Fibroblast of skin of abdomen (primary cell): Measurements from ENCODE around the gene PIGL.

Experiments
- DNase-seq: peaks from one replicate; pipeline ENCODE4 v3.0.0-alpha.2; 2013

The PIGL gene

DNA sequence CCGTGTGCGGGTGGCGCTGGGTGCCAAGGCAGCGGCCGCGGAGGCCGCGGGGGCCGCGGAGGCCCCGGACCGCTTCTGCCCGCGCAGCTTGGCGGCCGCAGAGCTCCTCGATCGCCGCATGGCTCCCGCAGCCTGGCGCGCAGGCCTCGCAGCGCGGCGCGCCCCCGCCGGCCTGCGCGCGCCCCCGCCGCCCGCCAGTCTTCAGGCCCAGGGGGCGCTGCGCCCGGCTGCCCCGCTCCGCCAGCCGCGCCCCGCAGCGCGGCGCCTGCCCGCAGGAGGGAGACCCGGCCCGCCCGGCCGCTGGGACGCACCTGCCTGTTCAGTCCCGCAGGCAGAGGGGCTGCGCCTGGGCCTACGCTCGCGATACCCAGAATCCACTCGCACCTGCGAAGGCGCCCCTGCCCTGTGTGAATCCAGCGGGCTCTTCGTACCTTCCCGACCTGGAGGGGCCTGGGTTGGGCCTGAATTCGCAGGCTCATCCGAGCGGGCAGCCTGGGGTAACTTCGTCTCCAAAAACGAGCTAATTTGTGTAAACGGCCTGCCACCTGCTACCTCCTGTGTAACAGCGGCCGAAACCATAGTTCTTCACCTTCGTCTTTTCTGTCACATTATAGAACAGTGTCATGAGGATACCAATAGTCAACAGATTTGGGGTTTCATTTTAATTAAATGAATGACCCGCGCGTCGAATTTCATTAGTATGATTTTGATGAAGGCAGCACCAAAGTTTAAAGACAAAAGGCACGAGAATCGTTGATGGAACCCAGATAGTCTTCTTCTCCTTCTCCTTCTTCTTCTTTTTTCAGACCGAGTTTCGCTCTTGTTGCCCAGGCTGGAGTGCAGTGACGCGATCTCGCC, 136.5 kb downstream of the PIGL start, which contains the start of gene CENPV:
Gene CENPV, minus strand, starts transcription at position 153 of the 858 bp plus-strand sequence. Its CDS starts 33 bp downstream, at position 120.
- peak; percentile 50 for DNase-seq

- DNase-seq: no peak
Observed at GRCh38 chr17:16354585-16354984, 137.6 kb downstream of the PIGL start.

GRCh38 chr17:16358394-16358793, 141.4 kb downstream of the PIGL start:
- DNase-seq: no peak

- DNase-seq: no peak
Observed at GRCh38 chr17:16361874-16362273, 144.9 kb downstream of the PIGL start.

GRCh38 chr17:16363749-16364536, 146.9 kb downstream of the PIGL start:
- DNase-seq: peak; percentile 63

- no peak for DNase-seq
Observed at GRCh38 chr17:16364625-16365024, 147.6 kb downstream of the PIGL start.

- peak; percentile 78 for DNase-seq
Observed at GRCh38 chr17:16371742-16372141, 154.7 kb downstream of the PIGL start.

DNA sequence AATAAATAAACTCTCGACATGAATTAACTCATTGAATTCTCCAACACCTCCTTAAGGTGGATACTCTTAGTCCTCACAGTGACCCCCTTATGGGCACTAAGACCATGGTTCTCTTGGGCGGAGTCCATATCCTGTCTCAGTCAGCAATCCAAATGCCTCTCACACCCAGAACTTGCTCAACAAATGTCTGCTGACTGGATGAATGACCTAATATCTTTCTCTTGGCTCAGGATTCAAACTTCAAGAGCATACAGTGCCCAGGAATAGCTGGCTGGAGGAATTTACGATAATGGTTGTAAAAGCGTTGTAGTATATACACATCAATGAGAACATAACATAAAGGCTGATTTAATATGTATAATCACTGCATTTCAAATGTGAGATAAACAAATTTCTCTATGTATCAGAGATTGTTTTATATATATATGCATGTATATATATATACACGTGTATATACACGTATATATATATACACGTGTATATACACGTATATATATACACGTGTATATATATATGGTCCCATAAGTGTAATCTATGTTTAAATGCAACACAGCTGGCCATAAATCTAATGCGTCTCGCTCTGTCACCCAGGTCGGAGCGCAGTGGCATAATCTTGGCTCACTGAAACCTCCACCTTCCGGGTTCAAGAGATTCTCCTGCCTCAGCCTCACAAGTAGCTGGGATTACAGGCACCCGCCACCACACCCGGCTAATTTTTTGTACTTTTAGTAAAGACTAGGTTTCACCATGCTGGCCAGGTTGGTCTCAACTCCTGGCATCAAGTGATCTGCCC, 157.3 kb downstream of the PIGL start:
- peak; percentile 14 for DNase-seq
